ENCODE results near the gene ADCY4.
A peak's percentile ranks its signal among the peaks of the same experiment; 100 is the strongest.

ADCY4 gene

GRCh38 chr14:24321212-24321975, 13.5 kb downstream of the ADCY4 start:
- Histone ChIP-seq H3K14ac (ENCODE audit: low read length) (no peak overlapping the region), H2AFZ (ENCODE audit: low read length) (no peak overlapping the region), H3K79me1 (ENCODE audit: low read depth, low read length) (no peaks in the 10 kb centered on the region), H4K8ac (ENCODE audit: low read depth, low read length) (no peak overlapping the region), H3K36me3 (replicated peaks in 1 of 2; ENCODE audit: control insufficient read depth in 2 of 2, insufficient read depth in 2 of 2, low read length in 2 of 2) (no peaks in the 10 kb centered on the region), H3K4me3 (ENCODE audit: low read length in 2 of 2) (no peak overlapping the region), H2BK12ac (ENCODE audit: low read length) (no peak overlapping the region), H3K4ac (ENCODE audit: low read length) (no peak overlapping the region), H3K23ac (ENCODE audit: low read depth, low read length, poor library complexity) (no peak overlapping the region), H4K91ac (ENCODE audit: low read depth, low read length, poor library complexity) (no peak overlapping the region), H3K4me2 (ENCODE audit: insufficient read depth, low read length, poor library complexity, severe bottlenecking) (no peak overlapping the region), H3K27me3 (ENCODE audit: control insufficient read depth in 3 of 3, insufficient read depth in 3 of 3, low read depth in 1 of 3, low read length in 3 of 3) (peaks cover 0 to 56% (median 14%) of the 10 kb centered on the region in 3 experiments), H2BK120ac (ENCODE audit: low read depth, low read length) (no peak overlapping the region), H3K27ac (replicated peaks; ENCODE audit: low read length) (no peak overlapping the region), H3K4me1 (ENCODE audit: control insufficient read depth in 2 of 2, insufficient read depth in 1 of 2, low read depth in 1 of 2, low read length in 2 of 2) (peaks cover 1 to 4% of the 10 kb centered on the region in 2 donors), H2BK5ac (ENCODE audit: low read length) (no peak overlapping the region), H3K9me3 (replicated peaks in 1 of 2; ENCODE audit: control insufficient read depth in 2 of 2, insufficient read depth in 1 of 2, low read depth in 1 of 2, low read length in 2 of 2) (peaks cover 0 to 4% of the 10 kb centered on the region in 2 donors), H3K18ac (ENCODE audit: low read length) (no peak overlapping the region), H2AK5ac (ENCODE audit: low read depth, low read length) (no peak overlapping the region), H3K9ac (ENCODE audit: low read depth, low read length, poor library complexity) (no peak overlapping the region), H2BK15ac (ENCODE audit: low read length) (no peak overlapping the region)
- no peak for DNase-seq (ENCODE audit: low spot score)
- WGBS, 2 donors (ENCODE audit: extremely low coverage in 2 of 2, insufficient read length in 2 of 2, insufficient replicate concordance in 1 of 2) = no CpG with 5 or more reads among the region's 14 CpGs

GRCh38 chr14:24317141-24317928, 17.5 kb downstream of the ADCY4 start:
- Histone ChIP-seq H2AFZ (ENCODE audit: low read length) (no peak overlapping the region), H2AK5ac (ENCODE audit: low read depth, low read length) (no peak overlapping the region), H3K23ac (ENCODE audit: low read depth, low read length, poor library complexity) (no peak overlapping the region), H3K4ac (ENCODE audit: low read length) (no peak overlapping the region), H3K4me3 (ENCODE audit: low read length in 2 of 2) (no peak overlapping the region), H3K4me1 (ENCODE audit: control insufficient read depth in 2 of 2, insufficient read depth in 1 of 2, low read depth in 1 of 2, low read length in 2 of 2) (peaks cover 1 to 4% of the 10 kb centered on the region in 2 donors), H3K14ac (ENCODE audit: low read length) (no peak overlapping the region), H2BK15ac (ENCODE audit: low read length) (no peak overlapping the region), H3K4me2 (ENCODE audit: insufficient read depth, low read length, poor library complexity, severe bottlenecking) (no peak overlapping the region), H4K91ac (ENCODE audit: low read depth, low read length, poor library complexity) (no peak overlapping the region), H3K27ac (replicated peaks; ENCODE audit: low read length) (no peak overlapping the region), H3K36me3 (replicated peaks in 1 of 2; ENCODE audit: control insufficient read depth in 2 of 2, insufficient read depth in 2 of 2, low read length in 2 of 2) (peaks cover 0 to 2% of the 10 kb centered on the region in 2 donors), H2BK5ac (ENCODE audit: low read length) (no peak overlapping the region), H2BK12ac (ENCODE audit: low read length) (no peak overlapping the region), H3K79me1 (ENCODE audit: low read depth, low read length) (no peaks in the 10 kb centered on the region), H3K27me3 (ENCODE audit: control insufficient read depth in 3 of 3, insufficient read depth in 3 of 3, low read depth in 1 of 3, low read length in 3 of 3) (peaks cover 0 to 26% (median 19%) of the 10 kb centered on the region in 3 experiments), H3K9me3 (replicated peaks in 1 of 2; ENCODE audit: control insufficient read depth in 2 of 2, insufficient read depth in 1 of 2, low read depth in 1 of 2, low read length in 2 of 2) (peaks cover 0 to 7% of the 10 kb centered on the region in 2 donors), H4K8ac (ENCODE audit: low read depth, low read length) (no peak overlapping the region), H3K18ac (ENCODE audit: low read length) (no peak overlapping the region), H2BK120ac (ENCODE audit: low read depth, low read length) (no peak overlapping the region), H3K9ac (ENCODE audit: low read depth, low read length, poor library complexity) (no peak overlapping the region)
- no CpG with 5 or more reads among the region's 3 CpGs for WGBS, 2 donors (ENCODE audit: extremely low coverage in 2 of 2, insufficient read length in 2 of 2, insufficient replicate concordance in 1 of 2)
- no peak for DNase-seq (ENCODE audit: low spot score)

- Histone ChIP-seq H4K91ac (ENCODE audit: low read depth, low read length, poor library complexity) (no peak overlapping the region), H3K18ac (ENCODE audit: low read length) (peak overlapping the region; percentile 51), H2AFZ (ENCODE audit: low read length) (no peak overlapping the region), H3K14ac (ENCODE audit: low read length) (no peak overlapping the region), H2AK5ac (ENCODE audit: low read depth, low read length) (peak overlapping the region; percentile 47), H3K79me1 (ENCODE audit: low read depth, low read length) (no peaks in the 10 kb centered on the region), H2BK5ac (ENCODE audit: low read length) (no peak overlapping the region), H3K4me3 (ENCODE audit: low read length in 2 of 2) (peak overlapping the region in 1 of 2 donors; percentile 19), H2BK15ac (ENCODE audit: low read length) (no peak overlapping the region), H3K27me3 (ENCODE audit: control insufficient read depth in 3 of 3, insufficient read depth in 3 of 3, low read depth in 1 of 3, low read length in 3 of 3) (peaks cover 0 to 19% (median 19%) of the 10 kb centered on the region in 3 experiments), H3K4ac (ENCODE audit: low read length) (no peak overlapping the region), H3K36me3 (replicated peaks in 1 of 2; ENCODE audit: control insufficient read depth in 2 of 2, insufficient read depth in 2 of 2, low read length in 2 of 2) (peaks cover 4% of the 10 kb centered on the region in 2 donors), H3K9ac (ENCODE audit: low read depth, low read length, poor library complexity) (no peak overlapping the region), H2BK120ac (ENCODE audit: low read depth, low read length) (no peak overlapping the region), H3K9me3 (replicated peaks in 1 of 2; ENCODE audit: control insufficient read depth in 2 of 2, insufficient read depth in 1 of 2, low read depth in 1 of 2, low read length in 2 of 2) (peaks cover 0 to 7% of the 10 kb centered on the region in 2 donors), H4K8ac (ENCODE audit: low read depth, low read length) (no peak overlapping the region), H3K4me2 (ENCODE audit: insufficient read depth, low read length, poor library complexity, severe bottlenecking) (no peak overlapping the region), H3K27ac (replicated peaks; ENCODE audit: low read length) (no peak overlapping the region), H2BK12ac (ENCODE audit: low read length) (no peak overlapping the region), H3K23ac (ENCODE audit: low read depth, low read length, poor library complexity) (peak overlapping the region; percentile 27), H3K4me1 (ENCODE audit: control insufficient read depth in 2 of 2, insufficient read depth in 1 of 2, low read depth in 1 of 2, low read length in 2 of 2) (peaks cover under 1 to 2% of the 10 kb centered on the region in 2 donors)
- 100% methylated on average over 4 of the region's 18 CpGs; no CpG with 5 or more reads in 1 of the 2 donors for WGBS, 2 donors (ENCODE audit: extremely low coverage in 2 of 2, insufficient read length in 2 of 2, insufficient replicate concordance in 1 of 2)
- DNase-seq (ENCODE audit: low spot score) = no peak
Observed at GRCh38 chr14:24316597-24316950, 18.3 kb downstream of the ADCY4 start.
